HPDE6-E6E7 (cell line): Measurements from ENCODE around the gene RPS19.
"Not testable (repeated sequence)": the region's sequence is repeated elsewhere in the genome, so short reads cannot be mapped to it uniquely, and the experiment has no call there.

Source experiments
- DNase-seq: peaks from one replicate; pipeline ENCODE4 v3.0.0; 2011; ENCODE audit warnings: missing footprints; ENCODE audit errors: extremely low spot score

Gene RPS19

GRCh38 chr19:41860419-41861115 lies 512 bp downstream of the RPS19 start:
- DNase-seq = no peak

- DNase-seq = no peak
Measured at GRCh38 chr19:41861116-41861768, 1.2 kb downstream of the RPS19 start.

GRCh38 chr19:41861846-41862245 lies 1.8 kb downstream of the RPS19 start:
- DNase-seq = no peak

- no peak for DNase-seq
Measured at GRCh38 chr19:41862445-41862986, 2.5 kb downstream of the RPS19 start.

GRCh38 chr19:41863209-41863931 lies 3.3 kb downstream of the RPS19 start:
- no peak for DNase-seq

- DNase-seq = no peak
Measured at GRCh38 chr19:41864374-41864773, 4.3 kb downstream of the RPS19 start.

GRCh38 chr19:41866284-41866683 lies 6.2 kb downstream of the RPS19 start:
- no peak for DNase-seq

- DNase-seq = no peak
Measured at GRCh38 chr19:41868120-41868988, 8.3 kb downstream of the RPS19 start.

- no peak for DNase-seq
Measured at GRCh38 chr19:41868989-41869300, 8.9 kb downstream of the RPS19 start.

GRCh38 chr19:41869374-41869955 lies 9.4 kb downstream of the RPS19 start:
- DNase-seq = no peak

- no peak for DNase-seq
Measured at GRCh38 chr19:41870401-41870873, 10.4 kb downstream of the RPS19 start.

GRCh38 chr19:41871573-41872383 lies 11.7 kb downstream of the RPS19 start:
- no peak for DNase-seq

GRCh38 chr19:41872384-41872774 lies 12.3 kb downstream of the RPS19 start:
- no peak for DNase-seq

GRCh38 chr19:41872775-41873647 lies 13.0 kb downstream of the RPS19 start:
- peak; percentile 80 for DNase-seq

GRCh38 chr19:41875973-41876372 lies 15.9 kb downstream of the RPS19 start:
- DNase-seq = not testable (repeated sequence)

GRCh38 chr19:41876847-41877832 lies 17.1 kb downstream of the RPS19 start, which contains the start of gene CD79A:
TSS of gene CD79A (plus strand) at chr19:41877279. CDS start at chr19:41877305, 26 bp downstream.
- no peak for DNase-seq

- DNase-seq = no peak
Measured at GRCh38 chr19:41877916-41878905, 18.2 kb downstream of the RPS19 start.
